NCI-H446 (cell line): Measurements from ENCODE around the gene MRPL44.
"Not testable (repeated sequence)": the region's sequence is repeated elsewhere in the genome, so short reads cannot be mapped to it uniquely, and the experiment has no call there.

Source experiments
- DNase-seq, 2 experiments: peaks; one replicate each; lab custom pipeline; 2025; lab: John Stamatoyannopoulos, UW

The MRPL44 gene

DNA sequence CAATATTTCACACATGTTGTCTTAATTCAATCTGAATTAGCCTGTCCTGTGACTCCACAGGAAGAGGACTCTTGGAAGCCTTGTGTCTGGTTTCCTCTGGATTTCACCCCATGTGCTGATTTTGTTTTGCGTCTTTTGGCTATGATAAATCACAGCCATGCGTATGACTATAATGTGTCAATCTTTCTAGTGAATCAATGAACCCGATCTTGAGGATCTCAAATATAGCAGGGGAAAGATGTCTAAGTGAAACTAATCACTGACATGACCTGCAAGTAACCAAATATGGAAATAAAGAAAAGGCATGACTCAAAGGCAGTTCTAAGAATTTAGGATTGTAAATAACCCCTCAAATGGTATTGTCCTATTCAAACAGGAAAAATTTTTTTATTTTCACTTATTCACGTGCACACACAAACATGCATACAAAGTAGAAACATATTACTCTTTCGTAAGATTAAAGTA, 20.4 kb upstream of the MRPL44 start:
- no peak for DNase-seq

DNA sequence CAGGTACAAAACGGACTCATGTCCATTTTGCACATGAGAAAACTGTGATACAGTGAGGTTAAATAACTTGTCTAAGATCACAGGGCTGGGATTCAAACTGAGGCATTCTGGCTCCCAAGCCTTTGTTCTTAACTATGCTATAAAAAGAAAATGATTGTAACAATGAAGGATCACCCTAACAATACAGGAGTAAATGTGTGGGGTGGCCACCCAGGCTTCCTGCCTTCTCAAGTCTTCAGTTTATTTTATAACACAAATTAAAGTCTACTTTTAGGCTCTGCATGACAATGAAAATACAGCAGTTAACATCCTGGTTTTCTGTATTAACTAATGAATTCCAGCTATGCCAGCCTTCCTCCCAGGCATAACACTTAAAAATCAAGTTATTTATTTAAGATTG, 19.7 kb upstream of the MRPL44 start:
- no peak for DNase-seq

DNA sequence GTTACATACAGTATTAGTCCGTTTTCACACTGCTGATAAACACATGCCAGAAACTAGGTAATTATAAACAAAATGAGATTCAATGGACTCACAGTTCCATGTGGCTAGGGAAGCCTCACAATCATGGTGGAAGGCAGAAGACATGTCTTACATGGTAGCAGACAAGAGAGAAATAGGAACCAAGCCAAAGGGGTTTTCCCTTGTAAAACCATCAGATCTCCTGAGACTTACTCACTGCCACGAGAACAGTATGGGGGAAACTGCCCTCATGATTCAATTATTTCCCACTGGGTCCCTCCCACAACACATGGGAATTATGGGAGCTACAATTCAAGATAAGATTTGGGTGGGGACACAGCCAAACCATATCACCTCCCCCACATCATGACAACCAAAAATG, 17.8 kb upstream of the MRPL44 start:
- not testable (repeated sequence) for DNase-seq

DNA sequence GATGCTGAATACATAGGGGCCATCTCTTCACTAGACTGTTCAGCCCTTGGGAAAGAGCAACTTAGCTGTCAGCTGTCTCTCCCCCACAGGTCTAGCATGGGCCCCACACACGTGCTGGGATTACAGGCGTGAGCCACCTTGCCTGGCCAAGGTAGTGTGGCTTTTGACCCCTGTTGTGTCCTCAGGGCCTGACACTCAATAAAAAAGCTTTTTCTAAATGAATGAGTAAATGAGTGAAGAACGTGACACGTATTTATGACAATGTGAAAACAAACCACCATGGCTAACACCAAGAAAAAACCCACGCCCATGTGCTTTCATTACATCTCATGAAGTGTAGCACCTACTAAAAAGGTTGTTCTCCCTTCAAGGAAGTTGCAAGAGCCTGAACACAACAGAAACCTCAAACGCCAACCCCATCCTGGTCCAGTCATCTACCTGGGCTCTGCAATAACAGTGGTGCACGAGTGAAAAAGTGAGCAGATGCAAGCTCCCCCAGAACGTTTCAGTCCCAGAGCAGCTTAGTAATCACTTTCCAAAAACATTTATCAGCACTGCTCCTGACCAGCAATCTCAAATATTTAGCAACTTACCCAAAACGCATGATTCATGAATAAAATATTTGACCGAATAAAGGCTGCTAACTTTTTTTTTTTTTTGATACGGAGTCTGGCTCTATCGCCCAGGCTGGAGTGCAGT, 15.5 kb upstream of the MRPL44 start:
- no peak for DNase-seq

DNA sequence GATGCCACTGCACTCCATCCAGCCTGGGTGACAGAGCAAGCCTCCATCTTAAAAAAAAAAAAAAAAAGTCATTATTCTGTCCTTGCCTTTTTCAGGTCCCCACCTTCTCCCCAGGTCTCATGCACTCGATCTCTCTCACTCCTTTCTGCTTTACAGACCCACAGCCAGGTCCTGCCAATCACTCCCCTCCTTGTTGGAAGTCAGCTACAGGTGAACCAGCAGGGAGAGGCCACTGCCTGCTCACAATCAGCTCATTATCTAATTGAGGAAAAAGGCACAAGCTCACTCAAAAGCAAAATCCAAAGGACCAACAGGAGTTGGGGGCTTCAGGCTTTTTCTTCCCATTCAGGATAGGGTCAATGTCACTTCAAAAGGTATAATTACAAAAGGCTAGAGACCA, 14.1 kb upstream of the MRPL44 start:
- no peak for DNase-seq

DNA sequence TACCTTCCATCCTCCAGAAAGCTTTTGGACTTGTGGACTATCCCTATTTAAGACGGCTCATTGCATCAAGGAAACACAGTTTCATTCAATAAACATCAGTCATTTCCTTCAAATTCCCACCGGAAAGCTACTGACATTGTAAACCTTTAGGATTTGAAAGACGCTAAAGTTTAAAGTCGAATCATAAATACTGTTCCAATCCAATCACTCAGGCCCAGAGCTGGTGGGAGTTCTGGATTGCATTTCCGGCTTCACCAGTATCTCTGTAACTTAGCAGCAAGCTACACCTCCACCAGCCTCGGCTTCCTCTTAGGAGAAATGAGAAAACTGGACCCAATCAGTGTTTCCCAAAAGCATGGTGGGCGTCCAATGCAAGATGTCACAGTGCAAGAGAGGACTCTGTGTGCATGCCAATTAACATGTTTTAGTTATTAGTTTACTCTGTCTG, 13.7 kb upstream of the MRPL44 start:
- DNase-seq = no peak

DNA sequence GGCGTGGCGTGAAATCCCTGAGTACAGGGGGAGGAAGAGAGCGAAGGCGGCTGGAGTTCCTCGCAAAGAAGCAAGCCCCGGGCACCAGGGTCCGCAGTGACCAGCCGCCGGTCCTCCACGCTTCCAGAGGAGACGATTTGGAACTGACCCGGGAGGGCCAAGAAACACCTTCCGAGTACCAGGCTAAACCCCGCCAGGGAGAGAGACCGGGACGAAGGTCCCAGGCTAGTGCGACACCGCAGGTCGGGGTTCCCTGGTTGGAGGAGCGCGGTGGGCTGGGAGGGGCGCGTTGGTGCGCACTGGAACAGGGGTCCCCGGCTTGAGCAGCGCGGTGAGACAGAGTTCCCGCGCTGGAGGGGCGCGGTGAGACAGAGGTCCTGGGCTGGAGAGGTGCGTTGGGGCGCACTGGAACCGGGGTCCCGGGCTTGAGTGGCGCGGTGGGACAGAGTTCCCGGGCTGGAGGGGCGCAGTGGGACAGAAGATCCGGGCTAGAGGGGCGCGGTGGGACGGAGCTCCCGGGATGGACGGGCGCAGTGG, 13.0 kb upstream of the MRPL44 start:
- no peak for DNase-seq

DNA sequence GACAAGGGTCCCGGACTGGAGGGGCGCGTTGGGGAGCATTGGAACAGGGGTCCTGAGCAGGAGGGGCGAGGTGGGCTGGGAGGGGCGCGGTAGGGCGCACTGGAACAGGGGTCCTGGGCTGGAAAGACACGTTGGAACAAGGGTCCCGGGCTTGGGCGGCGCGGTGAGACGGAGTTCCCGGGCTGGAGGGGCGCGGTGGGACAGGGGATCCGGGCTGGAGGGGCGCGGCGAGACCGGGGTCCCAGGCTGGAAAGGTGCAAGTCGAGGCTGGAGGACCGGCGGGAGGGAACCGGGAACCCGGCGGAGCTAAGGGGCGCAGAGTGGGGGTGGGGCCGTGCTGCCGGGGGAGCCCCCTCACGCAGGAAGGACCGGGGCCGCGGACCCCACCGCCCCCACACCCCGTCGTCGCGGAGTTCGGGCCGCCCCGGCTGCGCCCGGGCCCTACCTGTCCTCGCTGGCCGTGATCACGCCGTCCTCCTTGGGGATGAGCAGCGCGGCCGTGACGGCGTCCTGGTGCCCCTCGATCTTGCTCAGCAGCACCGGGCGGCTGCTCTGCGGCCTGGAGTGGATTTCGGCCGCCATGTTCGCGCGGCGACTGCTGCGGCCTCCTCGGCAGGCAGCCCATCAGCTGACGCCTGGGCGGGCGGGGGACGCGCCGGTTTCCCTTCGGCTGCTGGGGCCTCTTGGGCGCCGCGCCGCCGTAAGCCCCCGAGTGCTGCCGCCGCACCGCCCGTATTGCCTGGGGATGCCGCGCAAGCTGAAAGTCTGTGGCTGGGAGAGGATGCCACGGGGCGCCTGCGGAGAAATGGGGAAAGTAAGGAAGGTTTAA, 12.3 kb upstream of the MRPL44 start, which contains the start of gene WDFY1:
Gene WDFY1 (minus strand): TSS at position 633 of the 829 bp plus-strand sequence. CDS start 51 bp downstream, at position 582.
- DNase-seq = peak; percentile 60 to 87

DNA sequence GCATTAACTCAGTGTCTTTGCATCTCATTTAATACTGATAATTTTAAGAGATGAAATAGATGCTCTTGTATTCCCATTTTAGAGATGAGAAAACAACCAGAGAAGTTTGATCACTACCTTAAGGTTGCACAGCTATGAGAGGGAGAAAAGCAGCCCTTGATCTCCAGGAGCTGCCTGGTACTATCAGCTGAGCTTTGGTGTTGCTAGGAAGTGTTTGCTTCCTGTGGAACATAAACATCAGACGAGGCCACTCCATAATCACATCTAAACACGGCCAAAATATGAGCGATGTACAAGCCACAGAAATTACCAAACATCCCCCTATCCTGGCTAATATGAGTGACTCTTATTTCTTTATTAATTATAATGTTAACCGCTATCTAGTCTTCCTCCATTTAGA, 11.5 kb upstream of the MRPL44 start:
- DNase-seq = no peak

DNA sequence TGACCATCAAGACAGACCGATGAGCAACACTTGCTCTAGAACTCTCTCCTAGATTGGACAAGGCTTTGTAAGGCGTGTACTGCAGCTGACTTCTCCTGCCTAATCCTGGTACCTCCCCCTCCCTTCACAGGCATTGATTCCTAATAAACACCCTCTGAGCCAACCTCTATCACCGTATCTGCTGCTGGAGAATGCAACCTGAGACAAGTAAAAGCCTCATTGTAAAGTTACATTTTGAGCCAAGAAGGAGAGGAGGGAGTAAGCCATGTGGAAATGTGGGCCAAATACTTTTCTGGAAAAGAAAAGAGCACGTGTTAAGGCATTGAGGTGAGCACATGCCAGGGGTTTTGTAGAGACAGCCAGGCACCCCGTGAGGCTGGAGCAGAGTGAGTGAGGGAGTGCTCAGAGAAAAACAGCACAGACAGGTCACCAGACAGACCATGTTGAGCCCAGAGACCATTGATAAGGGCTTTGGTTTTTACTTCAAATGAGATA, 9.5 kb upstream of the MRPL44 start:
- no peak for DNase-seq

DNA sequence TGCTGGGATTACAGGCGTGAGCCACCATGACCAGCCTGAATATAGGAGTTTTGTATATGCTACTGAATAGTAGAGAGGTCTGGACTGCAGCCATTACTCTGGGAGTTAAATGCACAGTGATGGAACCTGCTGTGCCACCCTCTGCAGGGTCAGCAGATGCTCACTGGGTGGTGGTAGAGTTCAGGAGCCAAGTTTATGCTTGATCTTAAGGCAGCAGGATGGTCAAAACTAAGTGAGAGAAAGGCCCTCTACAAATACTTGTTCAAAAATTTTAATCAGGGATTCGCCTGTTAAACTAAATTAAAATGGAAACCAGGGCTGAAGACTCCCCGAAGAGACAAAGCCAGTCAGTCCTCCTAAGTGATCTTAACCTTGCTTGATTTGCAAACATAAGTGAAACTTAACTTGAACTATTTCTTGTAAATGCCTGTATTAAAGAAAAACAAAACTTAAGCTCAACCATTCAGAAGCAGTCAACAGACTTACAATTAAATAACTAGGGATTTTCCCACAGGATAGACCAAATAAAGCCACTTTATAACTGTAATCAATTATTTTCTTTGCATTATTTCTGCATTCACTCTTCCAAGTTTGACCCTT, 7.9 kb upstream of the MRPL44 start:
- peak in 1 of 2 experiments; percentile 8 for DNase-seq

DNA sequence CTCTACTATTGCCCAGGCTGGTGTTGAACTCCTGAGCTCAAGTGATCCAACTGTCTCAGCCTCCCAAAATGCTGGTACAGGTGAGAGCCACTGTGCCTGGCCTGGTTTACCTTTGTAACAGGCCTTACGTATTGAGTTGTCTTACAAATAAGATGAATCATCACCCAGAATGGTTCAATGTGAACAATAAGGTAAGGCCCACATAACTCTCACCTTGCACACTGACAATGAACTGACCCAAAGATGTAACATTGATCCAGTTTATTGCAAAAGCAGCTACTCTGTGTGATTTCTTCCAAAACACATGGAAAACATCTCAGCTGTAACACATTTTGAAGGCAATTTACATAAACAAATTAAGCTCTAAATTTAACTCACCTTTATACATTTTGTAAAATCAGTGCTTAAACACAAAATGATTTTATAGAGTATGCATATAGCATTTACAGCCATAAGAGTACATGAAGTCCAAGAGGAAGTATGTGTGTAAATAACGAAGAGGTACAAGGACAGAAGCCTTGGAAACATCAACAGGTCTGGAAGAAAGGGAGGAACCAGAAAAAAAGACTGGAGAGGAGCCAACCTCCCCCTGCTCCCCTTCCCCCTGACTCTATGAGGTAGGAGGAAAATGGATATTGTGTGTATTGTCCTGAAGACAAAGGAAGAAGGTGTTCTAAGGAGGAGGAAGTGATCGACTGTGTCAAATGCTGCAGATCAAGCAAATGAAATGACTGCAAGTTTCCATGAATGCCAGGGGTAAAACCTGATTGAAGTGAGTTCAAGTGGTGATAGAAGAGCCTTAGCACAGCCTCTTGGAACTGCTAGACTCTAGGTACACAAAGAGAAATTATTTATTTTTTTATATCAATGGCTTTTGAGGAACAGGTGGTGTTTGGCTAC, 6.6 kb upstream of the MRPL44 start:
- DNase-seq = no peak

DNA sequence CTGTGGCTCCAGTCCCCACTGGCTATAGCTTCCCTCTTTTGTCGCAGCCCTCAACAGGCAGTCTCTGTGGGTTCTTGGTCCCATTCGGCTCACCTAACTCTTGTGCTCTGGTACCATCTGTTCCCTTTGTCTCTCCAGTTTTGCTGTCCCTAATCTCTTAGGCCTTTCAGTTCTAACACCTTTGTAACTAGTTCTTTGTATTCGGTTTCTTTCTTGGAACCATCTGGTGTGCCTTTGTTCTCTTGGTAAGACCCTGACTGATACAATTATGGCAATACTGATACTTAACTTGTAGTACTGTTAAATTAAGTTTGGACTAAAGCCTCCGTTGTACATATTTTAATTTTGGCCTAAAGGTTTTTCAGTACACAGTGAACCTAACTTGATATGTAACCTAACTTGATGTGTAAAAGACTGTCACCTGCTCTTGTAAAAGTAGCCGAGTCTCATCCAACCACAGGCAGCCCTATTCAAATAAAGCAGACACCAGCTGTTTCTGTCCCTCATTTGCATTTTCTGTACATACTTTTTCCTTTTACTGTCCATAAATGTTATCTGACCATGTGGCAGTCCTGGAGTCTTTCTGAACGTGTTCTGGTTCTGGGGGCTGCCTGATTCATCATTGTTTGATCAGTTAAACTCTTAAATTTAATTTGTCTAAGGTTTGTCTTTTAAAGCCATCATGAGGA, 4.8 kb upstream of the MRPL44 start:
- no peak for DNase-seq

DNA sequence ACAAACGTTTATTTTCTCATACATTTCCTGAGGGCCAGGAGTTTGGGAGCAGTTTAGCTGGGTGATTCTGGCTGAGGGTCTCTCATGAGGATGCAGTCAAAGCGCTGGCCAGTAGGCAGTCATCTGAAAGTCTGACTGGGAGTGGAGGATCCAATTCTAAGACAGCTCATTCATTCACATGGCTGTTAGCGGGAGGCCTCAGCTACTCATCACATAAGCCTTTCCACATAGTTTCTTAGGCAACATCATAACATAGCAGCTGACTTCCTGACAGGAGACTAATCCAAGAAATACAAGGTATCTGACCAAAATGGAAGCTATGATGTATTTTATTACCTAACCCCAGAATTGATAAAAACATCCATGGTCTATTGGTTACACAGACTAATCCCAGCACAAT, 2.9 kb upstream of the MRPL44 start:
- DNase-seq = no peak

DNA sequence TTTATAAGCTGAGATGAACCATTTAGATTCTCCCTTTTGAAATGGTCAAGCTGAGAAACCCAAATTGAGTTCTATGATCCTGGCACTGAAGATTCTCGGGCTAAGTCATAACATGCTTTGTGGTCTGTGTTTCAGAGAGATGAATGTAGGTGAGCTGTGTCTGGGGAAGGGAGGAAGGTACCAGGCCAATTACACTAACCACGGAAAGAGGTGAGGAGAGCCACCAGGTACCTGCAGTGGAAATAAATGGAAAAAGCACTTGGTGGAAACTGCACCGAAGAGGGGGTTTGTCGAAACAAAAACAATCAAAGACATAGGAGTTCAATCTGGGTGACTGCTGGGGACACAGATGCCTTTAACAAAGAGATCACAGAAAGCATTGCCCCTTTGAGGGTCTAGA, 963 bp upstream of the MRPL44 start:
- no peak for DNase-seq

DNA sequence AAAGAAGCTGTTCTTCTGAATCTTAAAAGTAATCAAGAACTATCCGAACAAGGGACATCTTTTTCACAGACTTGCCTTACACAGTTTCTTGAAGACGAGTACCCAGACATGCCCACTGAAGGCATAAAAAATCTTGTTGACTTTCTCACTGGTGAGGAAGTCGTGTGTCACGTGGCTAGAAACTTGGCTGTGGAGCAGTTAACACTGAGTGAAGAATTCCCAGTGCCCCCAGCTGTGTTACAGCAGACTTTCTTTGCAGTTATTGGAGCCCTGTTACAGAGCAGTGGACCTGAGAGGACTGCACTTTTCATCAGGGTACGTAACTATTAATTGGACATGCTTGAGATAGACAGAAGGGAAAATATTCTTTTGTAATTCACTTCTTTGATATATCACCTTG, 2.4 kb downstream of the MRPL44 start:
- no peak for DNase-seq

DNA sequence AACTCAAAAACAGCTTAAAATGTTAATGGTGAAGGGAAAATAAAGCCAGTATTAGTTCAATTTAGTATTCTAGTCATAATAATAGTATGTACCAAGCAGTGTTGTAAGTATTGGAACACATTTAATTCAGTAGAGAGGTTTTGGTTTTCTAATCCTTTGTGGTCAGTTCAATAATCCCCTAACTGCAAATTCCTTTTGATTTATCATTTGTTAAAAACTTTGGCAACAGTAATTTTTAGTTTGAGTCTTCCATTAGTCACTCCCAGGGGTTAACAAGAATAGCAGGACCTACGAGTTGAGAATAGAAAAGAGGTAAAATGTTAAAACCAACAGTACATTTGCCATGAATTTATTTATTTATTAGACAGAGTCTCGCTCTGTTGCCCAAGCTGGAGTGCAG, 10.7 kb downstream of the MRPL44 start:
- DNase-seq = no peak

DNA sequence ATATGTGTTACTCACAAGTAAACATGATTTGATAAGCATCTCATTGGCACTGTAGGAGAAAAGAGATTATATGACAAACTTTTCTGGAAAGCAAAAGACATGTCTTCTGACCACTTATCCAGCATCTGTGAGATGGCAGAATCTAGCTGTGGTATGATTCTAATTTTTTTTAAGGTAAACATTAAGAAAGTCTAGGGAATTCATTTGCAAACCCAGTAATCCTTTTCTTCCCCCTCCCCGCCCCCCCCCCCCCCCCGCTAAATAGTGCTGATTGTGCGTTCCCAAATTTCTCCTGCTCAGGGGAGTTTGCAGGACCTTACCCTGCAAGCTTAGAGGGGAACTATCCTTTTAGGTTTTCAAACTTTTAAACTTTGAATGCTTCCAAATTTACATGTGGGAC, 12.1 kb downstream of the MRPL44 start:
- DNase-seq = no peak

DNA sequence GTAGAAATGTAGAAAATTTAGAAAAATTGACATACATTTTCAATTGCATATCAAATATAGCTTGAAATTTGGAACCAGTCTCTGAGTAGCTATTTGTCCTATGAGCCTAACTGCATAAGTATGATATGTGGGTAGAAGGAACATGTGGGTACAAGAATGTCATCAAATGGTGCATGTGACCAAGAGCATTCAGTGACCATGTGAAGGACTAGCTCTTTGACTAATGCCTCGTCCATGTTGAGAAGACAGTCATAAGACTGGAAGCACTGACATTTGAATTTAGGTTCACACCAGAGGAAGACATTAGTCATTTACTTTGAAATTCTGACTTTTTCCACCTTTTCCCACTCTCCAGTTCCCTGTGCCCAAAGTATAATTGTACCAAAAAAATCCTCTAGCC, 12.6 kb downstream of the MRPL44 start:
- DNase-seq = no peak

DNA sequence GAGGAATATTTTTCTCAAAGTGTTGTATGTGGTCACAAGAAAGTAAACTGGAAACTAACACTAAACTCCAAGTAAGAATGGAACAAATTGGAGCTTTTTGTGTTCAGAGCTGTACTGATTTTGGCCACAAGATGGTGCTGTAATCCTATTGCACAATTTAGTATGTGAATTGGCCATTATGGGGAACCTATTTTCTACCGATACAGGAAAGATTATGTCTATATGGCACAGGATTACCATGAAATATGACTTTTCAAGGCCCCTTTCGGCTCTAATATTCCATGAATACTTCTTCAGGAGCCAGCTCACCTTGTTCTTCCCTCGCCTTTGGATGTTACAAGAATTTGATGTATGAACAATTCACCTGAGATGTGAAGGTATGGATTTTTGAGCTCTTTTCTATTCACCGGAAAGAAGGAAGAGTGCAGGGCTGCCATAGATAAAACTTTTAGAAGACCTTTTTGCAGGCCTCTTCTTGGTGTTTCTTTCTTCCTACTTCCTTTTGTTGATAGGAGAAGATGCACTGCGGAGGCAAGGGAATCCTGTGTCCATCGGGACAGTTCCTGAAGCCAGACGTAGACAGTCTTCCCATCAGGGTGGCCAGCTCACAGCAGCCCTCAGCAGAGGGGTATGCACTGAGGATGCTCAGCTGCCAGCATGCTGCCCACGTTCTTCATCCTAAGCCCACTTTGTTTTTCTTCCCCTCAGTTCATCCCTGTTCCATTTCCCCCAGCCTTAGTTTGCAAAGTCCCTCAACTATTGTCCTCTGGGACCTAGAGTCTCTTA, 13.3 kb downstream of the MRPL44 start:
- peak; percentile 11 to 70 for DNase-seq
